ENCODE measurements around the gene NDUFS7.

The NDUFS7 gene

GRCh38 chr19:1386945-1387683, 3.4 kb downstream of the NDUFS7 start:
- no peak for DNase-seq

GRCh38 chr19:1387684-1388636, 4.3 kb downstream of the NDUFS7 start:
- no peak for DNase-seq

GRCh38 chr19:1388637-1389026, 4.9 kb downstream of the NDUFS7 start:
- no peak for DNase-seq

- no peak for DNase-seq
Observed at GRCh38 chr19:1389033-1389940, 5.6 kb downstream of the NDUFS7 start.

- no peak for DNase-seq
Observed at GRCh38 chr19:1390890-1391423, 7.2 kb downstream of the NDUFS7 start.

GRCh38 chr19:1392407-1392806, 8.7 kb downstream of the NDUFS7 start:
- no peak for DNase-seq

GRCh38 chr19:1392939-1393530, 9.3 kb downstream of the NDUFS7 start:
- DNase-seq, result no peak

GRCh38 chr19:1393841-1394240, 10.1 kb downstream of the NDUFS7 start:
- DNase-seq, result no peak

- no peak for DNase-seq
Observed at GRCh38 chr19:1394252-1395193, 10.8 kb downstream of the NDUFS7 start.

- no peak for DNase-seq
Observed at GRCh38 chr19:1395194-1396018, 11.7 kb downstream of the NDUFS7 start.

GRCh38 chr19:1396019-1396767, 12.5 kb downstream of the NDUFS7 start:
- no peak for DNase-seq

GRCh38 chr19:1396768-1397679, 13.3 kb downstream of the NDUFS7 start:
- no peak for DNase-seq

GRCh38 chr19:1397838-1398237, 14.1 kb downstream of the NDUFS7 start:
- DNase-seq, result no peak

GRCh38 chr19:1399079-1399478, 15.4 kb downstream of the NDUFS7 start:
- DNase-seq, result no peak

- DNase-seq, result no peak
Observed at GRCh38 chr19:1399745-1400144, 16.0 kb downstream of the NDUFS7 start.

GRCh38 chr19:1400281-1401137, 16.8 kb downstream of the NDUFS7 start:
- DNase-seq, result no peak
